HG03432 (cell line): ENCODE data around the gene LARP7.
"Not testable (repeated sequence)": the region's sequence is repeated elsewhere in the genome, so short reads cannot be mapped to it uniquely, and the experiment has no call there.

Experiments used
- ATAC-seq: cut with Tn5 transposase; IDR thresholded peaks from one replicate; pipeline ENCODE4 v1.9.1; 2021; ENCODE audit warnings: mild to moderate bottlenecking, moderate library complexity; ENCODE audit not compliant: unreplicated experiment

Gene LARP7

GRCh38 chr4:112636688-112637551 is at the start of gene LARP7, which contains the start of gene ZGRF1:
TSS of gene LARP7 (plus strand) at chr4:112637143. CDS start at chr4:112644670, 7,527 bp downstream.
TSS of gene ZGRF1 (minus strand) at chr4:112636909. CDS start at chr4:112633176, 3,733 bp downstream.
- peak; percentile 94 for ATAC-seq

GRCh38 chr4:112589206-112589605 is 47.7 kb upstream of the LARP7 start:
- ATAC-seq: peak; percentile 40

DNA sequence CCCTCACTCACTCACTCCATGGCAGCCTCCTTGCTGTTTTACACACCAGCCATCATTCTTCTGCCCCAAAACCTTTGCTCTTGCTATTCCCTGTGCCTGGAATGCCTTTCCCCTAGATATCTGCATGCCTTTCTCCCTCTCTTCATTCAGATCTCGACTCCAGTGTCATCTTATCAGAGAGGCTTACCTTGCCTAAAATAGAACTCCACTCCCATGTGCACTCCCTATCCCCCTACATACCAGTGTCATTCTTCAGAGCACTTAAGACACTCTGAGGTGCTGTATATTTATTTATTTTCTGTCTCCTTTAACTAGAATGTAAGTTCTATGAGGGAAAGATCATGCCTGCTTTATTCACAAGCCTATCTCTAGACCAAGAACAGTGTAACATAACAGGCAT is 45.4 kb upstream of the LARP7 start:
- no peak for ATAC-seq

- no peak for ATAC-seq
Observed at GRCh38 chr4:112592717-112593116, 44.2 kb upstream of the LARP7 start.

- ATAC-seq: peak; percentile 81
Observed at GRCh38 chr4:112593438-112594133, 43.4 kb upstream of the LARP7 start.

GRCh38 chr4:112594993-112595392 is 42.0 kb upstream of the LARP7 start:
- no peak for ATAC-seq

DNA sequence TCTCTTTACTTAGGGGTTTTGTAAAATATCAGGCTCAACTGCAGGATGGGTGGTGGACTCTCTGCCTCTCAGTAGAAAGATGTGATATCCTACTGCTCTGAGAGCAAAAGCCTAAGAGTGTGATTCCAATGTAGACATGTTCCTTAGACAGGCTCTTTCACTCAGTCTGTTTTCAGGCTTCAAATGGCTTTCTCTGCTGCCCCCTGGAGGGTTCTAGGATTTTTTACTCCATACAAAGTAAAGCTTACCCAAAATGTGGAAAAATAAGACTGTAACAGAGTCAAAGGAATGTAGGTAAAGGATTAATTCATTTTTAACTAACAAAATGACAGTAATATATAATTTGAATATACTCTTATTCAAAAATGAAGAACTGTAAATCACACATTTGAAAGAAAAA is 32.4 kb upstream of the LARP7 start:
- ATAC-seq: peak; percentile 87

DNA sequence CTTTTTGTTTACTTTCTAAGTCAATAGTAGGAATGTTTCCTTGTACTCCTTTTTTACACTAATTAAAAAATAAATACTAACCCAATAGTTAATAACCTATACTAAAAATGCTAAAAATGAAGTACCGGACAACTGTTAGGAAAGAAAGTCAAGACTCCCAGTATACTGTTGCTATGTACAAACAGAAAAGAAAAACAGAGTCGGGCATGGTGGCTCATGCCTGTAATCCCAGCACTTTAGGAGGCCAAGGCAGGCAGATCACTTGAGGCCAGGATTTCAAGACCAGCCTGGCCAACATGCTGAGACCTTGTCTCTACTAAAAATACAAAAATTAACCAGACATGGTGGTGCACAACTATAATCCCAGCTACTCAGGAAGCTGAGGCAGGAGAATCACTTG is 24.1 kb upstream of the LARP7 start:
- ATAC-seq: not testable (repeated sequence)

DNA sequence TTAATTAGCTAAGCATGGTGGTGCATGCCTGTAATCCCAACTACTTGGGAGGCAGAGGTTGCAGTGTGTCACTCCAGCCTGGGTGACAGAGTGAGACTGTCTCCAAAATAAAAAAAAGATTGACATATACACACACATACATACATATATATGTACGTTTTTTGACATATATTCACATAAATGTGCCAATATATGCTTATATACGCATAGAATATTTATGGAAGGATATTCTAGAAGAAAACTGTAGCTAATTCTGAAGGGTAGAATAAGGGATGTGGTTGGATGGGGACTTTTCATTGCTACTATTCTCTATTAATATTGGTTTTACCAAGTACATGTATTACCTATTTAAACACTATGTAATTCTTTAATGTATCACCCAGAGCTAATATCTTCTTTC is 20.0 kb upstream of the LARP7 start:
- ATAC-seq: no peak

DNA sequence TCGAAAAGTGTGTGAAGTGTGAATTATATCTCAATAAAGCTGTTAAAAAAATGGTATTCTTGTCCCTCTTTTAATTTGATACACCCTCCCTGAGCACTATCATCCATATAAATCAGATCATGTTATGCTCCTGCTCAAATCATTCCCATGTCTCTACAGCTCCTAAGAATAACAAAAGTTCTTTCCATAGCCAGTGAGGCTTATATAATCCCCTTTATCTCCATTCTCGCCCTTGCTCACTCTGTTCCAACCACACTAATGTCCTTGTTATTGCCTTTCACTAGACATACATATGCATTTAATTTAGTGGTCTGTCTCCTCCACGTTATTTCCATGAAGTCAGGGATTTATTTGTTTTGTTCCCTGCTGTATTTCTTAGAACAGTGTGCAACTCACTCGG is 10.7 kb upstream of the LARP7 start:
- ATAC-seq: no peak

GRCh38 chr4:112633477-112634235 is 3.3 kb upstream of the LARP7 start:
- ATAC-seq: no peak

- ATAC-seq: no peak
Observed at GRCh38 chr4:112637552-112637866, 566 bp downstream of the LARP7 start.

GRCh38 chr4:112642526-112642925 is 5.6 kb downstream of the LARP7 start:
- ATAC-seq: no peak

DNA sequence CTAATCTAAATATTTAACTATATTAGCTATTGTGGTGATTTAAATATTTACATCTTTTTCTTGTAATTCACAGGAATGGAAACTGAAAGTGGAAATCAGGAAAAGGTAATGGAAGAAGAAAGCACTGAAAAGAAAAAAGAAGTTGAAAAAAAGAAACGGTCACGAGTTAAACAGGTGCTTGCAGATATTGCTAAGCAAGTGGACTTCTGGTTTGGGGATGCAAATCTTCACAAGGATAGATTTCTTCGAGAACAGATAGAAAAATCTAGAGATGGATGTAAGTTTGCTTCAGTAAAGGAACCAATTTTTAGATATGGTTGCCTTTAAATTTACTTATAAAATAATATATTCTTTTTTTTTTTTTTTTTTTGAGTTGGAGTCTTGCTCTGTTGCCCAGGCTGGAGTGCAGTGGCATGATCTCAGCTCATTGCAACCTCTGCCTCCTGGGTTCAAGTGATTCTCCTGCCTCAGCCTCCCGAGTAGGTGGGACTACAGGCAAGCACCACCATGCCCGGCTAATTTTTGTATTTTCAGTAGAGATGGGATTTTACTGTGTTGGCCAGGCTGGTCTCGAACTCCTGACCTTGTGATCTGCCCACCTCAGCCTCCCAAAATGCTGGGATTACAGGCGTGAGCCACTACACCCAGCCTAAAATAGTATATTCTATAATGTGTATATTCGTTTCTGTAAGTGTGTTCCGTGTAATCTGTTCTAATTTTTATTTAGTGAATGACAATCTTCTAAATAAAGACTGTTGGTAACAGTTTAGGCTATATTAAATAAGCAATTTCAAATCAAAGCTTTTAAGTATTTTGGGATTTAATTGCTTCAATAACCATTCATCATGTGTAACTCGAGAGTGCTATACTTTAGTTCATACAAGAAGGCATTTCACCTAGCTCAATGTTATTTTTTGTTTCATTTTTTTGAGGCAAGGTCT is 7.9 kb downstream of the LARP7 start:
- ATAC-seq: not testable (repeated sequence)

- ATAC-seq: no peak
Observed at GRCh38 chr4:112645541-112646329, 8.8 kb downstream of the LARP7 start.

DNA sequence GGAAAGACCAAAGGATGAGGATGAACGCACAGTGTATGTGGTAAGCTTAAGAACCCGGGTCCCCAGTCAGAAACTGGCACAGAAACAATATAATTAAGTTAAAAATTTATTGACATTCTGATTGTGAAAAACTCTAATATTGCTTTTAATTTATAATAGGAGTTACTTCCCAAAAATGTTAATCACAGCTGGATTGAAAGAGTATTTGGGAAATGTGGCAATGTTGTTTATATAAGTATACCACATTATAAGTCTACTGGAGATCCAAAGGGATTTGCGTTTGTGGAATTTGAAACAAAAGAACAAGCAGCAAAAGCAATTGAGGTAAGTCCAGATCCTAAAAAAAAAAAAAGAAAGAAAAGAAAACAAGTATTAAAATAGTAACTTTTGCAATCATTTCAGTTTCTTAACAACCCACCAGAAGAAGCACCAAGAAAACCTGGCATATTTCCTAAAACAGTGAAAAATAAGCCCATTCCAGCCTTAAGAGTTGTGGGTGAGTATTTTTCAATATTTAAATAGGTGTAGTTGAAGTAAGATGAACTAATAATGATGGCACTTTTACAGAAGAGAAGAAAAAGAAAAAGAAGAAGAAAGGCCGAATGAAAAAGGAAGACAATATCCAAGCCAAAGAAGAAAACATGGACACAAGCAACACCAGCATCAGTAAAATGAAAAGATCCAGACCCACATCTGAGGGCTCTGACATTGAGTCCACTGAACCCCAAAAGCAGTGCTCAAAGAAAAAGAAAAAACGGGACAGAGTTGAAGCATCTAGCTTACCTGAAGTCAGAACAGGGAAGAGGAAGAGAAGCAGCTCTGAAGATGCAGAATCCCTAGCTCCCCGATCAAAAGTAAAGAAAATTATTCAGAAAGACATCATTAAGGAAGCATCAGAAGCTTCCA is 9.9 kb downstream of the LARP7 start:
- ATAC-seq: no peak

GRCh38 chr4:112647785-112648184 is 10.8 kb downstream of the LARP7 start:
- no peak for ATAC-seq

DNA sequence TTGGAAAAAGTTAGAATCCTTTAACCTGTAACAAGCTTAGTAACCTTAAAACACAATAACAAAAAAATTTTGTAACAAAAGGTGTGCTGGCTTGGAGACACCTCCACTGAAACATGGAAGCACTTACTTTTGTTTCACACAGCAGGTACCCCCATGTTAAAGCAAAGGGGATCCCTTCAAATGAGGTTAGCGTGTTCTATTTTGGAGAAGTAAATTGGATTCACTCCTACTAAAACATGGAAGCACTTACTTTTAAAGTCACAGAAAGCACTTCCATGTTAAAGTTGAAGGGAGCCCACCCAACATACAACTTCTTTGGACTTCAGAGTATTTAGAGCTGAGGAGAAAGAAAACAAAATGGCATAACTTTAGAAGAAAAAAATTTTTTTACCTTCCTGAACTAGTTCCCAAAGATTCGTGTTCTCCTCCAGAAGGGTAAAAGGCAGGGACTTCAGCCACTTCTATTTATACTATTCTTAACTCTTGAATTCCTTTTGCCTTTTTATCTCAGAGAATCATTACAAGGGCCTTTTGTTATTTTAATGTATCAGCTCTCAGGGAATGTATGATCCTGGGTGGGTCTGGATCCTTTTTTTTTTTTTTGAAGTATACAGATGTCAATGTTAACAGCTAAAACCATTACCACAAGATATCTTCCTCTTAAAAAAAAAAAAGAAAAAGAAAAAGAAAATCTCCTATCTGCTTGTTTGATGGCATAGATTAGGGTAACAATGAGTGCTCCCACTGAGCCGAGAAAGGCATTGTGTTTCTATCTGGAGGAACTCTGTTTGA is 11.5 kb downstream of the LARP7 start:
- ATAC-seq: no peak
